Tibial nerve (tissue), 4 donors: ENCODE data around the gene ERI3. TPM values are rescaled to one million over a fixed set of nuclear protein-coding genes. Genes with fewer than 3 reads are reported as not detected.

Experiments used
- DNase-seq, 2 donors: peaks; one replicate each; pipeline ENCODE4 v3.0.0-alpha.2; 2019; ENCODE audit warnings: low spot score in 2 of 2
- H3K27ac ChIP-seq, 4 donors: fragments of 200-600 bp; sonication (generic) in 3 of 4; one replicate each; pipeline ENCODE4 v1.5.1; 2017 to 2019; ENCODE audit warnings: mild to moderate bottlenecking in 1 of 4
- H3K27me3 ChIP-seq, 2 donors: fragments of 200-600 bp; sonication (generic) in 1 of 2; one replicate each; pipeline versions ENCODE4 v1.5.1 to v1.6.0; 2017 to 2019
- H3K36me3 ChIP-seq, 3 donors: fragments of 200-600 bp; sonication (generic); one replicate each; pipeline ENCODE4 v1.5.1; 2018 to 2019
- H3K4me1 ChIP-seq, 4 donors: fragments of 200-600 bp; sonication (generic) in 3 of 4; one replicate each; pipeline ENCODE4 v1.5.1; 2017 to 2019
- H3K4me3 ChIP-seq, 4 donors: fragments of 200-600 bp; sonication (generic) in 3 of 4; one replicate each; pipeline ENCODE4 v1.5.1; 2017 to 2019; ENCODE audit warnings: mild to moderate bottlenecking in 1 of 4, moderate library complexity in 1 of 4
- H3K9me3 ChIP-seq, 4 donors: fragments of 200-600 bp; sonication (generic) in 3 of 4; one replicate each; pipeline ENCODE4 v1.5.1; 2017 to 2019
- EP300 ChIP-seq, 2 donors: sonication (generic); formaldehyde crosslinking; IDR thresholded peaks; one replicate each; pipeline ENCODE4 v1.6.1; 2017; ENCODE audit warnings: antibody characterized with exemption in 2 of 2, mild to moderate bottlenecking in 1 of 2
- POLR2A ChIP-seq, 2 donors: fragments of 450-650 bp; IDR thresholded peaks; one replicate each; pipeline ENCODE4 v1.6.1; 2017; ENCODE audit warnings: antibody characterized with exemption in 2 of 2, mild to moderate bottlenecking in 2 of 2, moderate library complexity in 2 of 2
- WGBS, 2 donors: methylation state at CpG; one replicate each; pipeline ENCODE4 v1.1.5; 2018; 5-methylcytosine and 5-hydroxymethylcytosine counted together
- total RNA-seq, 4 donors: library from RNA; depleted of rRNA; stranded (reverse); fragments of >200 nt; gene quantifications; one replicate each; pipeline ENCODE4 v1.1.0, GENCODE V29; 2016
- TF ChIP-seq, protein P1 (sequence below), 5 experiments: fragments of 200-600 bp in 3 of 5; fragments of 450-650 bp in 2 of 5; sonication (generic) in 3 of 5; IDR thresholded peaks; one replicate each; pipeline ENCODE4 v1.5.1; 2016 to 2019; ENCODE audit warnings: antibody characterized with exemption in 5 of 5, mild to moderate bottlenecking in 3 of 5, moderate library complexity in 2 of 5

Gene ERI3
- total RNA-seq, 4 donors from 2014 or later, result 60.1 to 82.2 (median 66.5) TPM

- peaks cover 0 to 42% (median 12%) of the 10 kb centered on the region in 4 donors for H3K4me1 ChIP-seq
- no peak for DNase-seq
- no peak overlapping the region for H3K4me3 ChIP-seq
- TF ChIP-seq, protein P1, sequence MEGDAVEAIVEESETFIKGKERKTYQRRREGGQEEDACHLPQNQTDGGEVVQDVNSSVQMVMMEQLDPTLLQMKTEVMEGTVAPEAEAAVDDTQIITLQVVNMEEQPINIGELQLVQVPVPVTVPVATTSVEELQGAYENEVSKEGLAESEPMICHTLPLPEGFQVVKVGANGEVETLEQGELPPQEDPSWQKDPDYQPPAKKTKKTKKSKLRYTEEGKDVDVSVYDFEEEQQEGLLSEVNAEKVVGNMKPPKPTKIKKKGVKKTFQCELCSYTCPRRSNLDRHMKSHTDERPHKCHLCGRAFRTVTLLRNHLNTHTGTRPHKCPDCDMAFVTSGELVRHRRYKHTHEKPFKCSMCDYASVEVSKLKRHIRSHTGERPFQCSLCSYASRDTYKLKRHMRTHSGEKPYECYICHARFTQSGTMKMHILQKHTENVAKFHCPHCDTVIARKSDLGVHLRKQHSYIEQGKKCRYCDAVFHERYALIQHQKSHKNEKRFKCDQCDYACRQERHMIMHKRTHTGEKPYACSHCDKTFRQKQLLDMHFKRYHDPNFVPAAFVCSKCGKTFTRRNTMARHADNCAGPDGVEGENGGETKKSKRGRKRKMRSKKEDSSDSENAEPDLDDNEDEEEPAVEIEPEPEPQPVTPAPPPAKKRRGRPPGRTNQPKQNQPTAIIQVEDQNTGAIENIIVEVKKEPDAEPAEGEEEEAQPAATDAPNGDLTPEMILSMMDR (IDR thresholded peaks at IDR 0.05), result no peak
- no peak for TF ChIP-seq POLR2A (IDR thresholded peaks at IDR 0.05)
- peaks cover 0 to 4% (median 0%) of the 10 kb centered on the region in 3 donors for H3K36me3 ChIP-seq
- H3K9me3 ChIP-seq, result no peaks in the 10 kb centered on the region
- peak overlapping the region in 2 of 4 donors; percentile 57 to 64 for H3K27ac ChIP-seq
- no peaks in the 10 kb centered on the region for H3K27me3 ChIP-seq
Measured at GRCh38 chr1:44326821-44327465, 28.1 kb downstream of the ERI3 start.

DNA sequence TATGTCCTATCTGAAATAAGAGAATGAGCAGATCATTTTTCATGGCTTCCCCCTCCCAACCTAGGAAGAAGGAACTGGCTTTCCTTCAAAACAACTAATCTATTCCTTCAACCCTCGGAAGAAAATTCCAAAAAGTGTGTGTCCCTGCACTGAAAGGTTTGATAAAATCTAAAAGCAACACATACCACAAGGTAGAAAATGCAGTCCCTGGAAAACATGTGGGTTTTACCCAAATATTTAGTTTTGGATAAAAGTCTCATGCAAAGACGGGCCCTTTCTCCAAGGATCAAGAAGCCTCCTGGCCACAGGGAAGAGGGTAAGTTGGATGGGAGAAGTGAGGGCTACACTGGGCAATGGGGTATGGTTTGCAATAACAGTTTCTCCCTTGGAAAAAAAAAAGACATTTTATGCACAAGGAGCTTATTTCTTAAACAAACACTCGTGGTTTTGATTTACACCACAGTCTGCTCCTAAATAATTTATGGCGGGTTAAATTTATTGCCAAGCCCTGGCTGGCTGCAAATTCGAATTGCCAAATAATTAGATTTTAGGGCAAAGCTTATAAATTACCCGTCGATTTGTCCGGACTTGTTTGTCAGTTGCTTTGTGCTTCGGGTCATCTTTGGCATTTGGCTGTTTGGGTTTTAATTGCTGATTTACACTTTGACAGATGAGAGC lies 28.9 kb downstream of the ERI3 start:
- Histone ChIP-seq H3K27ac (no peak overlapping the region), H3K27me3 (no peaks in the 10 kb centered on the region), H3K4me3 (no peak overlapping the region), H3K4me1 (peaks cover 0 to 42% (median 12%) of the 10 kb centered on the region in 4 donors), H3K36me3 (peaks cover 0 to 8% (median 0%) of the 10 kb centered on the region in 3 donors), H3K9me3 (no peaks in the 10 kb centered on the region)
- DNase-seq, result no peak
- WGBS, 2 donors, result 81% methylated on average over 9 of the region's 9 CpGs
- TF ChIP-seq POLR2A (IDR thresholded peaks at IDR 0.05) (no peak), EP300 (IDR thresholded peaks at IDR 0.05) (no peak)
- TF ChIP-seq, protein P1 (IDR thresholded peaks at IDR 0.05), result no peak

DNA sequence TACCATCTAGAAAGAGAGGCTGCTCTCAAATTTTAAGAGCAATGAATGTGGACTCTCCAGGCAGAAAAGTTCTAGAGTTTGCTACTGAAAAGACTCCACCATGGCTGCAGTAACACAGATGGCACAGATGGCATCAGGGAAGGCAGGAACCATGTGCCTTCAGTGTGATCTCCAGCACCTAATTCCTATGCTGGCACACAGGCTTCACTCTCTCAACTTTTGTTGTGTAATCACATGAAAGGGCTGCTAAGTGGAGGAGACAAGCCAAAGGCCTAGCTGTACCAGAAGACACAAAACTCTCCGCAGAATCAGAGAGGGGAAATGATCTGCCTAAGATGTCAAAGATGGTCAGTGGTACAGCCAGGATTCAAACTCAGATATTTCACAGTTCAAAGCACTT lies 31.1 kb downstream of the ERI3 start:
- Histone ChIP-seq H3K36me3 (peaks cover 0 to 18% (median 5%) of the 10 kb centered on the region in 3 donors), H3K27ac (no peak overlapping the region), H3K9me3 (no peaks in the 10 kb centered on the region), H3K4me1 (peaks cover 0 to 42% (median 12%) of the 10 kb centered on the region in 4 donors), H3K4me3 (no peak overlapping the region), H3K27me3 (no peaks in the 10 kb centered on the region)
- no peak for DNase-seq
- TF ChIP-seq, protein P1 (IDR thresholded peaks at IDR 0.05), result no peak
- TF ChIP-seq POLR2A (IDR thresholded peaks at IDR 0.05) (no peak), EP300 (IDR thresholded peaks at IDR 0.05) (no peak)
- WGBS, 2 donors, result 92 to 100% methylated on average over 1 of the region's 1 CpG

DNA sequence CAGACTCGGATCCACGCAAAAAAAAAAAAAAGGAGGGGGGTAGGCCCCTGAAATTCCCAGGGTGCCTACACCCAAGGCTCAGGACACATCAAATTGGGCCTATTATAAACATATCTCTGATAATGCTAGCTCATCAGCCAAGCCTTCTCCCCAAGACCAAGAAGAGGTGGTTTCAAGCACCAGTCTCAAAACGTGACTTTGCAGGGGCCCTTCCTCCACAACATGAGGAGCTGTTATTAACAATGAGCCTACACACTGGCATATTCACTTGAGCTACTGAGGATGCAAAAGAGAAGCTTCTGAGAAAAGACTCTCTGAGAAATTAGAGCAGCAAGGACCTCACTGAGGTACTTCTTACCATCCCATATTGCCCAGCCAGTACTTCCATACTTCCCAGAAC lies 32.7 kb downstream of the ERI3 start:
- peaks cover 0 to 36% (median 4%) of the 10 kb centered on the region in 4 donors for H3K4me1 ChIP-seq
- H3K36me3 ChIP-seq, result peaks cover 0 to 32% (median 9%) of the 10 kb centered on the region in 3 donors
- TF ChIP-seq, protein P1 (IDR thresholded peaks at IDR 0.05), result no peak
- TF ChIP-seq POLR2A (IDR thresholded peaks at IDR 0.05) (no peak), EP300 (IDR thresholded peaks at IDR 0.05) (no peak)
- H3K9me3 ChIP-seq, result no peaks in the 10 kb centered on the region
- no peak overlapping the region for H3K27ac ChIP-seq
- 67 to 74% methylated on average over 3 of the region's 3 CpGs for WGBS, 2 donors
- H3K27me3 ChIP-seq, result no peaks in the 10 kb centered on the region
- H3K4me3 ChIP-seq, result no peak overlapping the region
- no peak for DNase-seq

- WGBS, 2 donors, result 86 to 94% methylated on average over 2 of the region's 2 CpGs
- no peaks in the 10 kb centered on the region for H3K9me3 ChIP-seq
- H3K4me3 ChIP-seq, result no peak overlapping the region
- peaks cover 0 to 35% (median 0%) of the 10 kb centered on the region in 4 donors for H3K4me1 ChIP-seq
- H3K27me3 ChIP-seq, result no peaks in the 10 kb centered on the region
- peaks cover 0 to 40% (median 9%) of the 10 kb centered on the region in 3 donors for H3K36me3 ChIP-seq
- no peak for DNase-seq
- TF ChIP-seq POLR2A (IDR thresholded peaks at IDR 0.05) (no peak), EP300 (IDR thresholded peaks at IDR 0.05) (no peak)
- TF ChIP-seq, protein P1 (IDR thresholded peaks at IDR 0.05), result no peak
- H3K27ac ChIP-seq, result no peak overlapping the region
Measured at GRCh38 chr1:44321466-44321865, 33.6 kb downstream of the ERI3 start.
